Measurements from ENCODE around the gene LAPTM5.
"Not testable (repeated sequence)": the region's sequence is repeated elsewhere in the genome, so short reads cannot be mapped to it uniquely, and the experiment has no call there.

LAPTM5 gene

GRCh38 chr1:30698401-30698981 is 59.1 kb downstream of the LAPTM5 start:
- DNase-seq (ENCODE audit: low read depth in 3 of 3), result no peak

- no peak for DNase-seq (ENCODE audit: low read depth in 3 of 3)
These were observed 59.8 kb downstream of the LAPTM5 start for GRCh38 chr1:30697571-30698376.

- no peak for DNase-seq (ENCODE audit: low read depth in 3 of 3)
These were observed 60.7 kb downstream of the LAPTM5 start for GRCh38 chr1:30696831-30697230.

DNA sequence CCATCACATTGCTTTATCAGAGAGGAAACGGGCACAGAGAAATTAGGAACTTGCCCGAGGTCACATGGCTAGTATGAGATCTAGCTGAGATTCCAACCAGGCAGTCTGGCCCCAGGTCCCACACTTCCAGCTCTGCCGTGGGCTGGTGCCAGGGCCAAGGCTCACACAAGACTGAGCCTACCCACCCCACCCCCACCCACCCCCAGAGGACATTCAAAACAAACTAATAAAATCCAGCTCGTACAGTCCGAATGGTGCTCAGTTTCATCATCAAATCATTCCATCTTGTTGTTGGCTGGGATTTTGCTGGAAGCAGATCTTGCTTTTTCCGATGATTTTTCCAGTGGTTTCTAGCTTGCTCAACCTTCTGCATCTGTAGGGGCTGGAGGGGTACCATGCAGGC is 62.1 kb downstream of the LAPTM5 start:
- no peak for DNase-seq (ENCODE audit: low read depth in 3 of 3)

DNA sequence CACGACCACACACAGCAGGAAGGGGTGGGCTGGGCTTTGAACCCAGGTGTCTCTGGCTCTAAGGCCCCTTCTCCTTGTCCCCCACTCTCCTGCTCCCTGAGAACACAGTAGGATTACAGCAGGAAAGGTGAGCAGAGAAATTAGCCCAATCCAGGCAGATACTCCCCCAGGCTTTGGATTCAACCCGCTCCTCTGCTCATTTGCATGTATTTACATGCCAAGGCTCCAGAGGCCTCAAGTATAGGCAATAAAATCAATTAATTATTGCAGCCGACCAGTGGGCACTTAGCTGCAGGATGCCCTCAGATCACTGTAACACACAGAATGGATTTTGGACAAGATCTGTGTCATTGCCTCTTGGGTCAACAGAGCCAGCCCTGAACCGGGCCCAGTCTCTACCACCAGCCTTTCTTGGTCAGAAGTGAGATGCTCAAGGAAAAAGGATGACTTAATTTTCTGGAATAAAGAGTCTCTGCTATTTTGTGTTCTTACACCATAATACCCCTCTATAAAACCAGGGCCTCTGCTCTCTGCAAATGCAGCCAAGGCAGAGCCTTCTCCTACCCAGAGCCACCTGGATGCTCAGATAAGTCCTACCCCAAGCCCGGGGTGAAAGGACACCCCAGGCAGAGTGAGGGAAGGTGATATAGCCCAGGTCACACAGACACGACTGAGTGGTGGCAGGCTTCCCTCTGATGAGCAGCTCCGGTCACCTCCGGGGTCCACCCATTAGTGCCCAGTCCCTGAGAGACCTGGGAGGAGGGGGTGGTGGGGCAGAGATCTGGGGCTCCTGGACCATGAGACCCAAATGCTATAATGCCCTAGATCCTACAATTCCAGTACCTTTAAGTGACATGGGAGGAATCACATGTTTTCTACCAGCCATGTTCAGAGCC is 63.0 kb downstream of the LAPTM5 start:
- DNase-seq (ENCODE audit: low read depth in 3 of 3), result no peak

- no peak for DNase-seq (ENCODE audit: low read depth in 3 of 3)
These were observed 63.8 kb downstream of the LAPTM5 start for GRCh38 chr1:30693822-30694221.

GRCh38 chr1:30693366-30693765 is 64.2 kb downstream of the LAPTM5 start:
- no peak for DNase-seq (ENCODE audit: low read depth in 3 of 3)

DNA sequence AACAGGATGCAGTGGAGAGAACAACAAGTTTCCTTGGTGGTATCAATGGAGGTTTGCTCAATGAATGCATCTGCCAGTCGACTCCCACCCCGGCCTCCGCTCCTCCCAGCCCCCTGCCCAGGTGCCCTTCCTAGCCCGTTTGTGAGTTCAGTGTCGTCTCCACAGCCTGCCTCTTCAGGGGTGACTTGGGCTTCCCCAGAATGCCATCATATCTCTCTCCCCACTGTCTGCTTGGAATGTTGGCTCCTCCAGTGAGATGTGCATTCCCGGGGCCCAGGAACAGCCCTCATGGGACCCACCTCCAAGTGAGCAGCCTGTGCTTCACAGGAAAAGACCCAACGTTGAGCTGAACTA is 64.6 kb downstream of the LAPTM5 start:
- no peak for DNase-seq (ENCODE audit: low read depth in 3 of 3)

GRCh38 chr1:30692201-30692947 is 65.2 kb downstream of the LAPTM5 start:
- DNase-seq (ENCODE audit: low read depth in 3 of 3), result no peak

DNA sequence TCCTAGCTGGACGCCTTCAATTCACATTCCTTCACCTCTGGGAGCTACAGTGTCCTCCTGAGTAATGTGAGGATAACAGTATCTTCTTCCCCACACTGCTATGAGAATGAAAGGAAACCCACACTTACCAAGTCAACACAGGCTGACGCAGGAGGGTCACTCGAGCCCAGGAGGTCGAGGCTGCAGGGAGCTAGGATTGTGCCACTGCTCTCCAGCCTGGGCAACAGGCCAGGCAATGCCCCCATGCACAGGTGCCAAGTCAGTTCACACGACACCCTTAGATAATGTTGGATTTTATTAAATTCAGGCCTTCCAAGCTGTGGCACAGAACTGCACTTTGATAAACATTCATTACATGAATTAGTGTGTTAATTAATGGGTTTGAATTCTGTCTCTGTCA is 66.1 kb downstream of the LAPTM5 start:
- DNase-seq (ENCODE audit: low read depth in 3 of 3), result no peak

DNA sequence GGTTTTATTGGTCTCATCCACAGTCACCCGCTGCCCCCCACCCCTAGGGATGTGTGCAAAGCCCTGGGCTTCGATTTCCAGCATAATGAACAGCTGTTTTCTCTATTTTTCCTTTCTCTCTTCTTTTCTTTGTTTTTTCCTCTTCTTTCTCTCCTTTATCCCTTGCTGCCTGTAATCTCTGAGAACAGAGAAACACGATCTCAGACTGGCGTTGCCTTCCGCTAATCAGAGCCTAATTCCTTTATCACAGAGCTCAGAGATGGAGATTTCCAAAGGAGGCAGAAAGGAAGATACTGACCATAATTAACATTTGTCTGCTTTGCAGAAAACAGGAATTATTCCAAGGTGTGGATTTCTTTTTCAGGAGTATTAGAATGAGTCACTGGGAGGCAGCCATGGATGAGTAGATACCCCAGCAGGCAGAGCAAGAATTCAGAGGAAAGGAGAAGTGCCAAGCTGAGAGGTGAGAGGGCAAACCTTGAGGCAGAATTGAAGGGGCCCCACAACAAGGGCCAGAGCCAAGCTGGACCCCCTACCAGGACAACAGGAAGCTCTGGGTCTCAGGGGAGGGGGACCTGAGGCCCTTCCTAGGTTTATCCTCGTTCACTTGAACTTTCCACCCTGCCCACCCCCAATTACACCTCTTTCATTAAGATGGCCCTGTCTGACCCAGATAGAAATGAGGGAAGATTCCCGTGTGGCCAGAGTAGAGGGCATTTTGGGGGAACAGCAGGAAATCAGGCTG is 67.5 kb downstream of the LAPTM5 start:
- no peak for DNase-seq (ENCODE audit: low read depth in 3 of 3)

GRCh38 chr1:30688920-30689794 is 68.4 kb downstream of the LAPTM5 start:
- no peak for DNase-seq (ENCODE audit: low read depth in 3 of 3)

GRCh38 chr1:30688516-30688915 is 69.1 kb downstream of the LAPTM5 start:
- not testable (repeated sequence) for DNase-seq (ENCODE audit: low read depth in 3 of 3)

- no peak for DNase-seq (ENCODE audit: low read depth in 3 of 3)
These were observed 69.7 kb downstream of the LAPTM5 start for GRCh38 chr1:30687886-30688285.

DNA sequence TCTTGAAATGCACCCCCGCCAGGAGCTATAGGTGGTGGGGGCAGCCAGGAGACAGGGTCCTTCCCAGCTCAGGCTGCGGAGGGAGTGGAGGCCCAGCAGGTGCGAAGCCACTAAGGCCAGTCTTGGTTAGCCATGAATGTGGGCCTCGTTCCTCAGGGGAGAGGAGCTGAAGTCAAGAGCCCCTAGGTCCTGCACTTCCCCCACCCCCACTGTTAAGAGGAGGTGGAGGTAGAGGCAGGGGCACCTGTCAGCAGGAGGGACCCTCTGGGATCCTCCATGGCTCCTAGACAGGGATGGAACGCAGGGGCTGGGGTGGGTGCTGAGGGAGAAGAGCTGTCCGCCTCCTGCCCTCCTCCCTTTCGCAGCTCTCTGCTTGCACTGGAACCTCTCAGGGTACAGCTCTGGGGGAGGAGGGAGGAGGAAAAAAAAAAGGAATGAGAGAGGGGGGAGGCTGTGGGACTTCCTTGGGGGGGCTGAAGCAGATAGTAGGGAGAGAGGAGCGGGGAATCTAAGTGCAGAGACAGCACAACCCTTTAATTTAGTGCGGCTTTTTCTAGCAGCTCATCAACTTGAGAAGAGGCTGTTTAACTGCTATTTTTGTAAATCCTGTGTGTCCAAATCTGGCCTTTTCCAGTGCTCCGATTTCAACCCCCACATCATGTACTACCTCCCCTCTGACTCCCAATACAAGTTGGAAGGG is 71.2 kb downstream of the LAPTM5 start:
- DNase-seq (ENCODE audit: low read depth in 3 of 3), result no peak

GRCh38 chr1:30685796-30686165 is 71.8 kb downstream of the LAPTM5 start:
- no peak for DNase-seq (ENCODE audit: low read depth in 3 of 3)

GRCh38 chr1:30684881-30685795 is 72.4 kb downstream of the LAPTM5 start:
- DNase-seq (ENCODE audit: low read depth in 3 of 3), result no peak

DNA sequence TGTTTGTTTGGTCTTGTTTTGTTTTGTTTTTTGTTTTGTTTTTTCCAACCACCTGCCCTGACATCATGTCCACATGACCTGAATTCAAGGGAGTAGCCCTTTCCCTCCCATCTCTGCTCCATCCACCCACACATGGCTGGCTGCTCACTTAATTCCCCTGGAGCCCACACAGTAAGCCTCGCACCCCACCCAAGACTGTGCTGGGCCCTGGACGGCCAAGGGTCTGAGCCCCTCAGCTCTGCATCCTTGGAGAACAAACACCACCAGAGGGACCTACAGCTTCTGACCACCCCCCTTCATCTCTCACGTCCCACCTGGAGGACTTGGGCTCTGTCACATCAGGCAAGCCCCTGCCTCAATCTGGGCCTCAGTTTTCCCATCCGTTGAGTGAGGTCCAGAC is 73.3 kb downstream of the LAPTM5 start:
- DNase-seq (ENCODE audit: low read depth in 3 of 3), result no peak

GRCh38 chr1:30683699-30684098 is 73.9 kb downstream of the LAPTM5 start:
- no peak for DNase-seq (ENCODE audit: low read depth in 3 of 3)

Measured in stimulated activated CD4-positive, alpha-beta T cell treated with anti-CD3 and anti-CD28 coated beads, TNF-alpha, amount 100 ng/mL, for 48 hours (primary cell).